ENCODE data around the gene CAGE1.

Gene CAGE1

GRCh38 chr6:7283676-7284075 lies 105.9 kb downstream of the CAGE1 start:
- intact Hi-C loops (cut with DNase I), result no loop called here
- no peak for DNase-seq

GRCh38 chr6:7282097-7282906 lies 107.2 kb downstream of the CAGE1 start:
- intact Hi-C loops (cut with DNase I), result no loop called here
- peak in 2 of 42 donors; percentile 31 to 32 for DNase-seq

All from head of caudate nucleus (tissue), 42 donors.